GM12878 (cell line): ENCODE measurements around the gene CENPX. TPM values are rescaled to one million over a fixed set of nuclear protein-coding genes. Genes with fewer than 3 reads are reported as not detected.
A peak's percentile ranks its signal among the peaks of the same experiment; 100 is the strongest.

Experiments used
- BACH1 ChIP-seq: fragments of 450-650 bp; IDR thresholded peaks from 2 replicates; pipeline ENCODE4 v1.6.1; 2017; ENCODE audit warnings: mild to moderate bottlenecking, borderline replicate concordance
- BRCA1 ChIP-seq: IDR thresholded peaks from 2 replicates; pipeline ENCODE4 v1.6.1; 2011; ENCODE audit warnings: low read depth, low read length, improper control_type of control experiment
- CHD1 ChIP-seq: IDR thresholded peaks from 2 replicates; pipeline ENCODE4 v1.6.1; 2012; ENCODE audit warnings: low read depth, low read length, improper control_type of control experiment
- ELK1 ChIP-seq: IDR thresholded peaks from 2 replicates; pipeline ENCODE4 v1.6.1; 2012; ENCODE audit warnings: low read depth, low read length, improper control_type of control experiment
- EP300 ChIP-seq, 2 experiments: fragments of 150-350 bp in 1 of 2; IDR thresholded peaks; 2 replicates each; pipeline ENCODE4 v1.6.1; 2011 to 2012; ENCODE audit warnings: low read depth in 2 of 2, low read length in 2 of 2, borderline replicate concordance in 1 of 2, improper control_type of control experiment in 1 of 2, inconsistent platforms in 1 of 2; ENCODE audit not compliant: control insufficient read depth in 1 of 2
- GATAD2B ChIP-seq: fragments of 450-650 bp; conservative IDR thresholded peaks from 2 replicates; pipeline ENCODE4 v1.6.1; 2017; ENCODE audit warnings: low read depth, mild to moderate bottlenecking, moderate library complexity
- HDAC2 ChIP-seq: fragments of 200-600 bp; sonication (generic); IDR thresholded peaks from 2 replicates; pipeline ENCODE4 v1.6.1; 2017
- IKZF1 ChIP-seq: fragments of 450-650 bp; conservative IDR thresholded peaks from 2 replicates; pipeline ENCODE4 v1.6.1; 2017; ENCODE audit warnings: antibody characterized with exemption, mild to moderate bottlenecking
- IRF4 ChIP-seq: IDR thresholded peaks from 2 replicates; pipeline ENCODE4 v1.6.1; 2011; ENCODE audit warnings: low read depth, low read length
- NBN ChIP-seq: fragments of 450-650 bp; IDR thresholded peaks from 2 replicates; pipeline ENCODE4 v1.6.1; 2016
- NR2F1 ChIP-seq: fragments of 450-650 bp; conservative IDR thresholded peaks from 2 replicates; pipeline ENCODE4 v1.6.1; 2017; ENCODE audit warnings: mild to moderate bottlenecking
- NRF1 ChIP-seq: conservative IDR thresholded peaks from 2 replicates; pipeline ENCODE4 v1.6.1; 2011; ENCODE audit warnings: mild to moderate bottlenecking, low read depth, low read length, improper control_type of control experiment
- RFX5 ChIP-seq: IDR thresholded peaks from 2 replicates; pipeline ENCODE4 v1.6.1; 2011; ENCODE audit warnings: low read depth, low read length, improper control_type of control experiment
- SMC3 ChIP-seq: IDR thresholded peaks from 2 replicates; pipeline ENCODE4 v1.6.1; 2011; ENCODE audit warnings: low read length, improper control_type of control experiment, borderline replicate concordance
- SREBF1 ChIP-seq: IDR thresholded peaks from 2 replicates; pipeline ENCODE4 v1.6.1; 2012; ENCODE audit warnings: mild to moderate bottlenecking, low read length
- SUPT20H ChIP-seq: IDR thresholded peaks from 2 replicates; pipeline ENCODE4 v1.6.1; 2011; ENCODE audit warnings: low read depth, mild to moderate bottlenecking, low read length, moderate library complexity, borderline replicate concordance; ENCODE audit not compliant: control insufficient read depth
- TAF1 ChIP-seq: IDR thresholded peaks from 2 replicates; pipeline ENCODE4 v1.6.1; 2011; ENCODE audit warnings: mild to moderate bottlenecking, low read depth, low read length, borderline replicate concordance
- YBX1 ChIP-seq: fragments of 450-650 bp; IDR thresholded peaks from 2 replicates; pipeline ENCODE4 v1.6.1; 2016; ENCODE audit warnings: antibody characterized with exemption
- ZBTB4 ChIP-seq: fragments of 450-650 bp; formaldehyde crosslinking; IDR thresholded peaks from 2 replicates; pipeline ENCODE4 v1.4.0; 2022; ENCODE audit warnings: mild to moderate bottlenecking, moderate library complexity
- ZNF384 ChIP-seq: IDR thresholded peaks from 2 replicates; pipeline ENCODE4 v1.6.1; 2012; ENCODE audit warnings: low read depth, mild to moderate bottlenecking, low read length, improper control_type of control experiment, borderline replicate concordance
- polyA plus RNA-seq, 11 experiments: library from polyadenylated mRNA; depleted of rRNA in 4 of 11; unstranded in 6 of 11; stranded (reverse) in 5 of 11; fragments of >200 nt; fragmentation: Nextera tagmentation in 4 of 11; fragmentation: Illumina TruSeq in 1 of 11; extraction: Ambion mirVana in 4 of 11; extraction: Trizol in 1 of 11; gene quantifications; 1 replicate in 1 of 11; 2 replicates in 10 of 11; pipeline versions ENCODE4 v1.2.1 to v1.2.3, GENCODE V29; 2011 to 2016; ENCODE audit warnings: inconsistent platforms in 2 of 11, missing spikeins in 2 of 11, low read depth in 1 of 11
- total RNA-seq, 4 experiments: library from RNA; depleted of rRNA in 3 of 4; stranded (reverse); fragments of >200 nt in 3 of 4; fragmentation: Illumina TruSeq in 1 of 4; extraction: Trizol in 1 of 4; gene quantifications; 2 replicates each; pipeline versions ENCODE4 v1.2.1 to v1.2.3, GENCODE V29; 2013 to 2021
- TF ChIP-seq, protein P1 (sequence below): IDR thresholded peaks from 2 replicates; pipeline ENCODE4 v1.6.1; 2012; ENCODE audit warnings: improper control_type of control experiment, low read depth, low read length; ENCODE audit not compliant: insufficient replicate concordance
- TF ChIP-seq, protein P2 (sequence below): IDR thresholded peaks from 2 replicates; pipeline ENCODE4 v1.6.1; 2012; ENCODE audit warnings: low read depth, low read length, improper control_type of control experiment

The CENPX gene
- total and polyA plus RNA-seq, 10 of the 15 experiments (the other 5 are each of a cell fraction or from before 2014, with no cell fraction given), result 11.7 to 182 (median 71.9) TPM

GRCh38 chr17:82022310-82022980, at the start of gene CENPX (continued):
- TF ChIP-seq IKZF1 (peak; percentile 58; the same call in 1 of the 2 replicates), HDAC2 (no peak), SMC3 (no peak), NRF1 (no peak), ZBTB4 (CRISPR knock-in tag) (no peak), BACH1 (peak; percentile 40; the same call in 1 of the 2 replicates), NBN (0 out of 2 replicates have a peak, but pooled peaks have one; percentile 31), GATAD2B (peak; percentile 67), RFX5 (no peak), TAF1 (peak; percentile 26; the same call in 1 of the 2 replicates), BRCA1 (no peak), CHD1 (no peak), IRF4 (no peak), SREBF1 (no peak), ZNF384 (no peak), NR2F1 (peak; percentile 60; the same call in 1 of the 2 replicates), ELK1 (no peak), EP300 (IDR thresholded peaks at IDR 0.05; ENCODE audit: borderline replicate concordance in 1 of 2, control insufficient read depth in 1 of 2, low read depth in 2 of 2, low read length in 2 of 2) (no peak), YBX1 (no peak), SUPT20H (no peak)
- TF ChIP-seq, protein P1, sequence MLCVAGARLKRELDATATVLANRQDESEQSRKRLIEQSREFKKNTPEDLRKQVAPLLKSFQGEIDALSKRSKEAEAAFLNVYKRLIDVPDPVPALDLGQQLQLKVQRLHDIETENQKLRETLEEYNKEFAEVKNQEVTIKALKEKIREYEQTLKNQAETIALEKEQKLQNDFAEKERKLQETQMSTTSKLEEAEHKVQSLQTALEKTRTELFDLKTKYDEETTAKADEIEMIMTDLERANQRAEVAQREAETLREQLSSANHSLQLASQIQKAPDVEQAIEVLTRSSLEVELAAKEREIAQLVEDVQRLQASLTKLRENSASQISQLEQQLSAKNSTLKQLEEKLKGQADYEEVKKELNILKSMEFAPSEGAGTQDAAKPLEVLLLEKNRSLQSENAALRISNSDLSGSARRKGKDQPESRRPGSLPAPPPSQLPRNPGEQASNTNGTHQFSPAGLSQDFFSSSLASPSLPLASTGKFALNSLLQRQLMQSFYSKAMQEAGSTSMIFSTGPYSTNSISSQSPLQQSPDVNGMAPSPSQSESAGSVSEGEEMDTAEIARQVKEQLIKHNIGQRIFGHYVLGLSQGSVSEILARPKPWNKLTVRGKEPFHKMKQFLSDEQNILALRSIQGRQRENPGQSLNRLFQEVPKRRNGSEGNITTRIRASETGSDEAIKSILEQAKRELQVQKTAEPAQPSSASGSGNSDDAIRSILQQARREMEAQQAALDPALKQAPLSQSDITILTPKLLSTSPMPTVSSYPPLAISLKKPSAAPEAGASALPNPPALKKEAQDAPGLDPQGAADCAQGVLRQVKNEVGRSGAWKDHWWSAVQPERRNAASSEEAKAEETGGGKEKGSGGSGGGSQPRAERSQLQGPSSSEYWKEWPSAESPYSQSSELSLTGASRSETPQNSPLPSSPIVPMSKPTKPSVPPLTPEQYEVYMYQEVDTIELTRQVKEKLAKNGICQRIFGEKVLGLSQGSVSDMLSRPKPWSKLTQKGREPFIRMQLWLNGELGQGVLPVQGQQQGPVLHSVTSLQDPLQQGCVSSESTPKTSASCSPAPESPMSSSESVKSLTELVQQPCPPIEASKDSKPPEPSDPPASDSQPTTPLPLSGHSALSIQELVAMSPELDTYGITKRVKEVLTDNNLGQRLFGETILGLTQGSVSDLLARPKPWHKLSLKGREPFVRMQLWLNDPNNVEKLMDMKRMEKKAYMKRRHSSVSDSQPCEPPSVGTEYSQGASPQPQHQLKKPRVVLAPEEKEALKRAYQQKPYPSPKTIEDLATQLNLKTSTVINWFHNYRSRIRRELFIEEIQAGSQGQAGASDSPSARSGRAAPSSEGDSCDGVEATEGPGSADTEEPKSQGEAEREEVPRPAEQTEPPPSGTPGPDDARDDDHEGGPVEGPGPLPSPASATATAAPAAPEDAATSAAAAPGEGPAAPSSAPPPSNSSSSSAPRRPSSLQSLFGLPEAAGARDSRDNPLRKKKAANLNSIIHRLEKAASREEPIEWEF, result no peak
- TF ChIP-seq, protein P2, sequence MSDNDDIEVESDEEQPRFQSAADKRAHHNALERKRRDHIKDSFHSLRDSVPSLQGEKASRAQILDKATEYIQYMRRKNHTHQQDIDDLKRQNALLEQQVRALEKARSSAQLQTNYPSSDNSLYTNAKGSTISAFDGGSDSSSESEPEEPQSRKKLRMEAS, result peak; percentile 39; the same call in 1 of the 2 replicates
